ENCODE data around the gene AUTS2.

AUTS2 gene

DNA sequence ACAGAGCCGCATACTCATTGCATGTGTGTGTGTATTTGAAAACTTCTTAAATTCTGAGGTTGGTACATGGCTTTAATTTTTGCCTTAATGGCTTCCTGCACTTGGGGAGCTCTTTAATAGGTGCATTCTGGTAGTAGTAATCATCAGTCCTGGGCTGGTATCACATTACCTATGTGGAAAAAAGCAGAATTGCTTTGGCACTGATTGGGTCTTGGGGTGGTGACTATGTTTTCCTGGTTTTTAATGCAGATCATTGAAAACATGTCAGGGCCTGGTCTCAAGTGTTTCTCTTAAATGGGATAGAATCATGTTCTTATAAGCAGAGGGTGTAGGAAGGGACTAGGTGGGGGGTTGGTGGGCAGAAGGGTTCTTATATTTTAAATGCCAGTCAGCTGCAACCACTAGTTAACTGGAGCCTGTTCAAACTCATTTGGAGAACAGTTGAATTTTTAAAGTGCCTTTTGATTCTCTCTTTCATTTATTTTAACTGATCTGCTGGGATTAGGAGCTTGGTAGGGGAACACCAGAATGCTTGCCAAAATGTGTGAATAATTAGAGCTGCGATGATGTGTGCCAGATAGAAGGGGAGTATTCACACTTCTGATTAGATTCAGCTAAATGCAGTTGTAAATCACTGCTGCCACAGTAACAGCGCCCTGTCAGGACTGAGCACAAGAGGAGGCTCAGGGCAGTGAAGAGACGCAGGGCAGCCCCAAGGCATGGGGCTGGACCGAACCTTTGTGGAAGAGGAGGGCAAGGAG is 900.1 kb downstream of the AUTS2 start:
- DNase-seq (ENCODE audit: low read depth), result no peak

DNA sequence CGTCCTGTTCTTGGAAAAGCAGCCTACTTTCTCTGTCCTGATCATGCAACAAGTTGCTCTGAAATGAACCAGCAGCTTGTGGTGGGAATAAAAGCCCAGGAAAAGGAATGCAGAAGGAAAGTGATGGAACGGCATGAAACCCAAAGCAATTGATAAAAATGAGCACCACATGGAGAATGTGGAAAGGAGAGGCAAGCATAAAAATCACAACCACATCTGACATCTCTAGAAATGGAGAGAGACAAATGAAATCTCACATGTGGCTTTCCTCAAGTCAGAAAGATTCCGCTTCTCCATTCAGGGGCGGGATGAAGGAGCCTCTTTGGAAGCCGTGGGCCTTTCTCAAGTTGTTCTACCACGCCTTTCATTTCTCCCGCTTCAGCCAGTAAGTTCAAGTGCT is 902.0 kb downstream of the AUTS2 start:
- no peak for DNase-seq (ENCODE audit: low read depth)

DNA sequence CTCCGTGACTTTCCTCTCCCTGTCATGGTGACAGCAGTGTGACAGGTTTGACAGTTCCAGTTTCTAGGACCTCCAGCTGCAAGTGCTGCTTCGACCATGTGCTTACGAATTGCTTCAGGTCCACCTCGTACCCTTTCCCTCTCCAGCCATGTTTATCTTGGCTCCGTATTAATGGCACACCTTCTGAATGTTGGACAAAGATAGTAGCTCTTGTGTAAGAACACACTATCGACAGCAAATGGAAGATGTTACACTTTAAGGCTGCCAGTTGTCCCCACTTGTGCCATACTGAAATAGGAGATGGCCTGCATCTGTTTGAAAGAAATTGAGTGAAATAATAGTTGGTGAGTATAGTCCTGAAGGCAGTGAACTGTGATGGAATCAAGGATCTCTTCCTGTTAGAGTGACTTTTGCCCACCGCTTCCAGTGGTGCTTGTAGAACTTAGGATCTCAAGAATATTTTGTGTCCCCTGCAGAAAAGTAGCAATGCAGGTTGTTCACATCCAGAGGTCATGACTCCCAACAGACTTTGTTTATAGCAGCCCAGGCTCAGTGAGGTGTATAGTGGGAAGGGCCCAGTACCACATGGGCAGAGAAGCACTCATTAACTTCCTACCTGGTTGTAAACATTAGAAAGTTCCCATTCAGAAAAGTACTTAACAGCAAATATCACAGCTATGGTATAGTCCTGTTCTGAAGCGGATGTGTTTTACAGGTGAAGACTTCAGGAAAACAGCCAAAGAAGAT is 904.0 kb downstream of the AUTS2 start:
- no peak for DNase-seq (ENCODE audit: low read depth)

DNA sequence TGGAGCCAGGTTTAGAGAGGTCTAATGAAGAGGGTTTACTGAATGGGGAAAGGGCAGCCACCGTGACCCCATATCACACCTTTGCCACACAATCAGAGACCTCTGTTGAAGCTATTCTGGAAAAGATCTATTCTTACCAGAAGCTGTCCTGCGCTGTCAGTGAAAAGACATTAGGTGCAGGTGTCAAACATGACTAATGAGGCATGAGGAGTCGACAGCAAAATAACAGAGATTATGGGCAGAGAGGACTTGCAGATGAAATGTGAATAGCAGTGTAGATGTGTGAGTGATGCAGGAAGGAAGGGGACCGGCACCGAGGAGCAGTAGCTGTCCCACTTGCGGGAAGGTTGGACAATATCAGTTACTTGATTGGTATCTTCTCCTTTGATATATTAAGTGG is 906.0 kb downstream of the AUTS2 start:
- DNase-seq (ENCODE audit: low read depth), result no peak

- DNase-seq (ENCODE audit: low read depth), result no peak
These were observed 907.2 kb downstream of the AUTS2 start for GRCh38 chr7:70505468-70505867.

DNA sequence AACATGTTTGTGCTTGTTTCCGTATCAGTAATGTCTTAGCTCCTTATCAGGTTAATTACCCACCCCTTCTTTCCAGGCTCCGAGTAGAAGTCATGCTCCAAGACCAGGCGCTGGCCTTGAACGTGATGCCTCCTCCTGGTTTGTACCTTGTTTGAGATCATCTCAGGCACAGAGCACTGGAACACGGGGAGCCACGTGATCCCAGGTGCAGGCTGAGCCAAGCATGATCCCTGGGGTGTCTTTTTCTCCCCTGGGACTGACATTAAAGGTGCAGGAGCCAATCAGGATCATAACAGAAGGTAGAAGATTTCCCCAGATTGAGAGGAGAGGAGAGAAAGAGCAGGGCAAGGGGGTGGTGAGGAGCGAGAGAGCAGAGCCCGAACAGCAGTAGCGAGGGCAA is 907.6 kb downstream of the AUTS2 start:
- DNase-seq (ENCODE audit: low read depth), result no peak

GRCh38 chr7:70506434-70506833 is 908.2 kb downstream of the AUTS2 start:
- DNase-seq (ENCODE audit: low read depth), result no peak

GRCh38 chr7:70512144-70512543 is 913.9 kb downstream of the AUTS2 start:
- no peak for DNase-seq (ENCODE audit: low read depth)

- DNase-seq (ENCODE audit: low read depth), result no peak
These were observed 914.5 kb downstream of the AUTS2 start for GRCh38 chr7:70512761-70513160.

DNA sequence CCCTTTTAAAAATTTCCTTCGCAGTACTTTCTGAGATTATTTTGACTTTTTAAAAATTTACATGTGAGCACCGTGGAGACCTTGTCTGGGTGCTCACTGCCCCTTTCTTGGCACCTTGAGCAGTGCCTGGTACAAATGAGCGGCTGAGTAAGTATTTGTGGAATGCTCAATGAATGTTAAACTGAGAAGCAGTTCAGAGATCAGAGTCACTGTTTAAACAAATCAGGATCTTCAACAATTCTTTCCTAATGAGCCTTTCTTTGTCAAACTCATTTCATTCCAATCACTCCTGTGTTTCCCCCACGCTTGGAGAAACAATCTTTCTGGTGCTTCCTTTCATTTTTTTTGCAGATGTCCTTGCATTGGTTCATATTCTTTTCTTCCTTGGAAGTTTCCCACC is 922.3 kb downstream of the AUTS2 start:
- no peak for DNase-seq (ENCODE audit: low read depth)

DNA sequence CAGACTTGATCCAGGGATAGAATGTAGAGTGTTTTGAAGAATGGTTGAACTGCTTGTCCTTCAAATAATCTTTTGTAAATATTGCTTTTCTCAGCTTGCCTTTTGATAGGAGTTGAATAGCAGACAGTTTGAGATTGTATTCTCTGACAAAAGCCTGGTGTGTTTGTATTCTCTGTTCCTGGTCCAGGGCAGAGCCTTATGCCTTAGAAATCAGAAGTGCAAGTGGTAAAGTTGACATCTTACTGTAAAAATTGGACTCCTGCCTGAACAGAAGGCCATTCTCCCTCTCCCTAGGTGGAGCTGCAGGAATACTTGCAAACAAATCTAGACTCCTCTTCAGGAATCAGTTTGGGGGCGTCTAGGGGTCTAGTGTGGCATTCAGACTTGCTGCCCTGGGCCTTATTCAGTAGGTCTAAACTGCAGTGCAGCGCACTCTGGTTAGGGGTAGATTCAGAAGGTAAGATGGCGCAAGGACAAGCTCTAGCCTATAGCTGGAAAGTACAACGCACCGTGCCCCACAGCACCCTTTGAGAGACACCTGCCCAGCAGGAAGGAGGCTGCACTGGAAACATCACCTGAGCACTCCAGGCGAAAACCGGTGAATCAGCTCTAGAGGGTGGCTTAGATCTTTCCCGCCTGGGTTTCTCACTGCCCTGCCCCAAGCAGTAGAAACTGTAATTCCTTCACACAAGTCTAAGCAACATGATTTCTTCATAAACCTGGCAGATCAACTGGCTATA is 925.1 kb downstream of the AUTS2 start:
- no peak for DNase-seq (ENCODE audit: low read depth)

DNA sequence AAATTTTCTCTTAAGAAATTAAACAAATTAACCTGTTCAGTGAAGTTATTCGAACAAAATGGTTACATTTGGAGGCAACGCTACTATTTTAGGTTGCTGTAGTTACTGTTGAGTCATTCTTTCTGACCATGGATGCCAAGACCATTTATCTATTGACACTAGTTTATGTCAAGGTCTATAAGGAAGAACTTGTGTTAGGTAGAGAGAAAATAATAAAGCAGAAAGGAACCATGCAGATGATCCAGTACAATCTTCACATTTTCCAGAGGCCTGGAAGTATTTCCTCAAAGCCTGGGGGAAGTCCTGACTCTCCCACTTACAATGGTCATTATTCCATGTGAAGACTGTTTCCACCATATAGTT is 925.7 kb downstream of the AUTS2 start:
- DNase-seq (ENCODE audit: low read depth), result no peak

DNA sequence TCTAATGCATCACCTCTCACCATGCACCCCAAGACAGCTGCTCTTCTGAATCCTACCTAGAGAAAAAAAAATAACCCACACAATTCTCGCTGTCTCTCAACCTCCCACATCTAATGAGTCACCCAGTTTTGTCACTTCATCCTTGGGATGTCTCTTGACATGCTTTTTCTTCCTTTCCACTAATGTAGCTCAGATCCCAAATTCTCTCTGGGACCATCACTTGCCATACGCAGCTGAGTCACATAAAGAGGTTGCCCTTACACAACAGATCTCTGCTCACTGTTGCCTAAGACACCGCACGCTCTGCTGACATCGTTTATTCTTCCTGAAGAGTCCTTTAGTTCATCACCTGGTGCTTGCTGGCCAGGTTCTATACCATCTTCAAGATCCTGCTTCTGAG is 927.7 kb downstream of the AUTS2 start:
- DNase-seq (ENCODE audit: low read depth), result no peak

GRCh38 chr7:70527520-70528115 is 929.3 kb downstream of the AUTS2 start:
- no peak for DNase-seq (ENCODE audit: low read depth)

DNA sequence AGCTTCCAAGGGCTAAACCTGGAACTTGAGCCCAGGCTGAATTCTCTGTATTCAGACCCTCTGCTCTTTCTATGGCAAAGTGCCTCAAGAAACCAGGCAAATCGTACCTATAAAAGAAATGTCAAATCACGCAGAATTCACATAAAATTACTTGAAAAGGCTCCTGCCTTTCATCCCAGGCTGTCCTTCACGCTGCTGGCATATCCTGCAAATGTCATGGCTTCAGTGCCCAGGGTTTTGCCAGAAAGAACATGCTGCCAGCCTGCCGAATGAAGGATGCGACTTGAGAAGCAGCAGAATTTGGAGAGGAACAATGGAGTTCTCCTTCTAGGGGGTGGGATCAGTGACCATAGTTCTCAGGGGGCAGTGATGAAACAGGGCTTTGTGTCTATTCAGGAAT is 931.2 kb downstream of the AUTS2 start:
- no peak for DNase-seq (ENCODE audit: low read depth)

- DNase-seq (ENCODE audit: low read depth), result no peak
These were observed 931.8 kb downstream of the AUTS2 start for GRCh38 chr7:70529914-70530585.

- DNase-seq (ENCODE audit: low read depth), result no peak
These were observed 935.3 kb downstream of the AUTS2 start for GRCh38 chr7:70533614-70534013.

DNA sequence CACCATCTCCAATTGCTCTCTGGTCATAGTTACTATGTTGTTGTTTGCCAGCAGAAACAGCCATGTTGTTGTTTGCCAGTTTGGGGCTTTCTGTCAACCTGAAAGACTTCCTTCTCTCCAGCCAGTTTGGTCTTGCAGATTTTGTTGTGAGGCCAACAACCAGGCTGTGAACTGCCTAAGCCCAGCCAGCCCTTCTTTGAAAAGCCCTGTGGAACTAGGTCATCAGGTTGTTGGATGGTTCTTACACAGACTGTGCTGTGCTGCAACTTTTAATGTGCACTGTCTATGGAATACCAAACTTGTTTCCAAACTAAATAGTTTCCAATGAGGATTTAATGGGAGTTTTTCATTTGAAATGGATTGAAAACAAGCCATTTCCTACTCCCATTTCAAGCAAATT is 940.9 kb downstream of the AUTS2 start:
- no peak for DNase-seq (ENCODE audit: low read depth)

GRCh38 chr7:70539617-70540016 is 941.3 kb downstream of the AUTS2 start:
- DNase-seq (ENCODE audit: low read depth), result no peak

- no peak for DNase-seq (ENCODE audit: low read depth)
These were observed 942.4 kb downstream of the AUTS2 start for GRCh38 chr7:70540641-70541040.

DNA sequence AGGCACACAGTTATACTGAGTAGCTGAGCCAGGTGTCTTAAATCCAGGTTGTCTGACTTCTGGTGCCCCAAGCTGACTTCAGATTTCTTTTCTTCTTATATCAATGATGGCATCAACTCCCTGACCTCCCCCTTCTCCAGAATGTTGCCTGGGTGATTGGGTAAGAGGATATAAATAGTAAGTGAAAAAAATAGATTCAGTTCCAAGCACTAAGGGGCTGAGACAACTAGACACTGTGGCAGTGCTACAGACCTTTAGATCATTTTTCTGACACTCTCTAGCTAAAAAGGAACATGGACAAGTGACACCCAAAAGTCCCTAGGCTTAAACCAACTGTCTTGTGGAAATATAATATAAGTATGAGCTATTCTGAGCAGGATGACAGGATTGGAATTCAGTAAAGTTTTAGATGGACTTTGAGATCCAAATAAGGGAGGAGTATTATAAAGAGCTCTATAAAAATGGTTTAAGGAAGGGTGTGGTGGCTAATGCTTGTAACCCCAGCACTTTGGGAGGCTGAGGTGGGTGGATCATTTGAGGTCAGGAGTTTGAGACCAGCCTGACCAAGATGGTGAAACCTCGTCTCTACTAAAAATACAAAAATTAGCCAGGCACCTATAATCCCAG is 944.6 kb downstream of the AUTS2 start:
- no peak for DNase-seq (ENCODE audit: low read depth)

DNA sequence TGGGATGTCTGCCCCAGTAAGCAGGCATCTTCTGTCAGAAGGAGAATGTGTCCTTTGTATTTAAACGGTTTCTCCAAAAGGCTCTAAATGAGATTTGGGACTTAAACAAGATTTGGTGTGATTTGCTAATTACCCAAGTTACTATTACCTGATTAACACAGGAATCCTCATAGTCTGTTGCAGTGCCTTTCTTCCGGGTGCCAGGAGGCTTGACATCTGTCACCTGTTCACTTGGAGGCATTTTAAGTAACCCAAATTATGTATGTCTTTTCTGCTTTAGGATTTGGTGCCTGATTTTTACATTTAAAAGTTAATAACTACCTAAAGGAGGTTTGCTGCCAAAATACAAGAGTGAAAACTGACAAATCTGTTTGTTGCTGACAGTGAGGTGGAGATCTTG is 945.7 kb downstream of the AUTS2 start:
- DNase-seq (ENCODE audit: low read depth), result no peak
